Neural progenitor cell (in vitro differentiated cells): Measurements from ENCODE around the gene ANKS3.

Source experiments
- EZH2 ChIP-seq: fragments of 200-600 bp; sonication (generic); IDR thresholded peaks from 2 replicates; pipeline ENCODE4 v1.6.1; 2017; ENCODE audit warnings: antibody characterized with exemption, mild to moderate bottlenecking, moderate library complexity
- TF ChIP-seq, protein P1 (sequence below): fragments of 200-600 bp; sonication (generic); IDR thresholded peaks from 2 replicates; pipeline ENCODE4 v1.5.1; 2017; ENCODE audit warnings: antibody characterized with exemption, mild to moderate bottlenecking

GRCh38 chr16:4755687-4756086, 21.6 kb upstream of the ANKS3 start:
- TF ChIP-seq, protein P1, sequence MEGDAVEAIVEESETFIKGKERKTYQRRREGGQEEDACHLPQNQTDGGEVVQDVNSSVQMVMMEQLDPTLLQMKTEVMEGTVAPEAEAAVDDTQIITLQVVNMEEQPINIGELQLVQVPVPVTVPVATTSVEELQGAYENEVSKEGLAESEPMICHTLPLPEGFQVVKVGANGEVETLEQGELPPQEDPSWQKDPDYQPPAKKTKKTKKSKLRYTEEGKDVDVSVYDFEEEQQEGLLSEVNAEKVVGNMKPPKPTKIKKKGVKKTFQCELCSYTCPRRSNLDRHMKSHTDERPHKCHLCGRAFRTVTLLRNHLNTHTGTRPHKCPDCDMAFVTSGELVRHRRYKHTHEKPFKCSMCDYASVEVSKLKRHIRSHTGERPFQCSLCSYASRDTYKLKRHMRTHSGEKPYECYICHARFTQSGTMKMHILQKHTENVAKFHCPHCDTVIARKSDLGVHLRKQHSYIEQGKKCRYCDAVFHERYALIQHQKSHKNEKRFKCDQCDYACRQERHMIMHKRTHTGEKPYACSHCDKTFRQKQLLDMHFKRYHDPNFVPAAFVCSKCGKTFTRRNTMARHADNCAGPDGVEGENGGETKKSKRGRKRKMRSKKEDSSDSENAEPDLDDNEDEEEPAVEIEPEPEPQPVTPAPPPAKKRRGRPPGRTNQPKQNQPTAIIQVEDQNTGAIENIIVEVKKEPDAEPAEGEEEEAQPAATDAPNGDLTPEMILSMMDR: no peak
- TF ChIP-seq EZH2: no peak
